ENCODE results near the gene SELENOM.
"Not testable (repeated sequence)": the region's sequence is repeated elsewhere in the genome, so short reads cannot be mapped to it uniquely, and the experiment has no call there.

SELENOM gene

DNA sequence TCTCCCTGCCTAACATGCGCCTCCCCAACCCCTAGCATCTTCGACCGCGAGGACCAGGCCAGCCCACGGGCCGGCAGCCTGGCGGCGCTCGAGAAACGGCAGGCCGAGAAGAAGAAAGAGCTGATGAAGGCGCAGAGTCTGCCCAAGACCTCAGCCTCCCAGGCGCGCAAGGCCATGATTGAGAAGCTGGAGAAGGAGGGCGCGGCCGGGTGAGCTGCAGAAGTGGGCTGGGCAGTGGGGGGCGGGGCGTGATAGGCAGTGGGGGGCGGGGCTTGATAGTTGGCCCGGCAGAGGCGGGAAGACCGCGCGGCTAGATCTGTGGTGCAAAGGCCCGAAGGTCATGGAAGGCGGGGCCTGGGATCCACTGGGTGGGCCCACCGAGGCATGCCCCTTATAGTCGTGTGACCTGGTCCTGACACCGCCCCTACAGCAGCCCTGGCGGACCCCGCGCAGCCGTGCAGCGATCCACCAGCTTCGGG is 8.7 kb downstream of the SELENOM start:
- Histone ChIP-seq H3K27me3 (ENCODE audit: insufficient read depth, low read length) (no peaks in the 10 kb centered on the region), H3K4me3 (ENCODE audit: low read depth, low read length) (no peak overlapping the region), H3K36me3 (ENCODE audit: insufficient read depth, low read length) (0 out of 2 replicates have a peak, but pooled peaks cover 3% of the 10 kb centered on the region), H2AFZ (ENCODE audit: low read length, unreplicated experiment) (no peak overlapping the region), H3K4me1 (ENCODE audit: control insufficient read depth, insufficient read depth, low read length, unreplicated experiment) (peaks cover 20% of the 10 kb centered on the region), H3K27ac (ENCODE audit: low read depth, low read length) (no peak overlapping the region), H3K79me2 (ENCODE audit: control insufficient read depth, insufficient read depth, low read length, unreplicated experiment) (peaks cover 2% of the 10 kb centered on the region)

DNA sequence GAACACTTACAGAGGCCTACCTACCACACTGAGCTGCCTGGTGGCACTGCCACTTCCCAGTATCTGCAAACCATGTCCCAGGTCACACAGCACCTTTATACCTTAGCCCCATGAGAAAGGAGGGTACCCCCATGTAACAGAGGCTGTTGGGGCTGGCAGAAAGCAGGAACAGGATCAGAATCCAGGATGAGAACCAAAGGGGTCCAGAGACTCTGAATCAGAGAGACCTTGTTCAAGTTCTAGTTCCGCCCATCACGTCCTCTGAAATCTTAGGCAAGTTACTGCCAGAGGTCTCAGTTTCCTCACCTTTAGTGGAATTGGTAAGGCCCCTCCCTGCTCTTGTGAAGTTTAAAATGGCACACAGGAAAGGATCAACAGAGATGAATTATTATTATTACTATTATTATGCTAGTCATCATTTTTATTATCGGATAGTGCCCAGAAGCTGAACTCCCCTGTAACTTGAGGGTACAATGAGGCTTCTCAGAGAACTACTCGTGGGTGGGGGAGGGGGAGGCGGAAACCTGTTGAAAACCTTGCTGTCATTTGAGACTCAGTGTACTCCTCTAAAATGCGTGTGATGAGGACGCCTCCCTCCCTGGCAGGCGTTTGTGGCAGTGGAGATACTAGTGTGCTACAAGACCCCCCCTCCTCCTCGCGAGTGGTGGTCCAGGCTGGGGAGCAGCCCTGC is 9.3 kb downstream of the SELENOM start:
- Histone ChIP-seq H3K79me2 (ENCODE audit: control insufficient read depth, insufficient read depth, low read length, unreplicated experiment) (no peaks in the 10 kb centered on the region), H2AFZ (ENCODE audit: low read length, unreplicated experiment) (no peak overlapping the region), H3K4me1 (ENCODE audit: control insufficient read depth, insufficient read depth, low read length, unreplicated experiment) (peaks cover 15% of the 10 kb centered on the region), H3K36me3 (ENCODE audit: insufficient read depth, low read length) (0 out of 2 replicates have a peak, but pooled peaks cover 3% of the 10 kb centered on the region), H3K4me3 (ENCODE audit: low read depth, low read length) (no peak overlapping the region), H3K27me3 (ENCODE audit: insufficient read depth, low read length) (no peaks in the 10 kb centered on the region), H3K27ac (ENCODE audit: low read depth, low read length) (no peak overlapping the region)

DNA sequence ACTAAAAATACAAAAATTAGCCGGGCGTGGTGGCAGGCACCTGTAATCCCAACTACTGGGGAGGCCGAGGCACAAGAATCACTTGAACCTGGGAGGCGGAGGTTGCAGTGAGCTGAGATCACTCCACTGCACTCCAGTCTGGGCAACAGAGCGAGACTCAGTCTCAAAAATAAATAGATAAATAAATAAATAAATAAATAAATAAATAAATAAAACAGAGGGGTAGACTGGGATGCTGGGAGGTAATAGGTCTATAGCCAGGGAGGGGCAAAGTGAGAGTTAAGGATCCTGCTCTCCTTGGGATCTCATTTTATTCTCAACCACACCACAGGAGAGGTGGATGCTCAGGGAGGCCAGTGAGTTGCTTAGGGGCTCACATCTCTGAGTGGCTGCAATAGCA is 9.8 kb downstream of the SELENOM start:
- not testable (repeated sequence) for H3K36me3 ChIP-seq (ENCODE audit: insufficient read depth, low read length); H2AFZ ChIP-seq (ENCODE audit: low read length, unreplicated experiment); H3K4me1 ChIP-seq (ENCODE audit: control insufficient read depth, insufficient read depth, low read length, unreplicated experiment)

DNA sequence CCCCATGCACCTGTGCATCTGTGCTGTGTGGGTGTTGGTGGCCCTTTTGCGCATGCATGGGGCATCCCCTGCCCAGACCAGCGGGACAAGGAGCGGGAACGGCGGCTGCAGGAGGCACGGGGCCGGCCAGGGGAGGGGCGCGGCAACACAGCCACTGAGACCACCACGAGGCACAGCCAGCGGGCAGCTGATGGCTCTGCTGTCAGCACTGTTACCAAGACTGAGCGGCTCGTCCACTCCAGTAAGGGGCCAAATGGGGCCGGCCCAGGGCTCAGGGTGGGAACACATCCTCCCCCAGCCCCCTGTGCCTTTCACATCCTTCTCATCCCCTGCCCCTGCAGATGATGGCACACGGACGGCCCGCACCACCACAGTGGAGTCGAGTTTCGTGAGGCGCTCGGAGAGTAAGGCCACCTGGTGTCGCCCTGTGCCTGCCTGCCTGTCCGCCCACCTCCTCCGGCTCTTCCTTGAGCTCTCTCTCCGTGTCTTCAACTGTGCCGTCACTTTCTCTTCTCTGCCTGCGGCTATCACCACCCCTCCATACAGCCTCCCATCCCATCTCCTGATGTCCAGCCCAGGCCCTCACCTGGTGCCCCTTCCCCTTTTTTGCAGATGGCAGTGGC is 10.6 kb downstream of the SELENOM start:
- Histone ChIP-seq H3K36me3 (ENCODE audit: insufficient read depth, low read length) (0 out of 2 replicates have a peak, but pooled peaks cover under 1% of the 10 kb centered on the region), H3K4me3 (ENCODE audit: low read depth, low read length) (no peak overlapping the region), H2AFZ (ENCODE audit: low read length, unreplicated experiment) (no peak overlapping the region), H3K27me3 (ENCODE audit: insufficient read depth, low read length) (no peaks in the 10 kb centered on the region), H3K4me1 (ENCODE audit: control insufficient read depth, insufficient read depth, low read length, unreplicated experiment) (peaks cover 2% of the 10 kb centered on the region), H3K27ac (ENCODE audit: low read depth, low read length) (no peak overlapping the region), H3K79me2 (ENCODE audit: control insufficient read depth, insufficient read depth, low read length, unreplicated experiment) (no peaks in the 10 kb centered on the region)

More for the DNA sequence above, 9.8 kb downstream of the SELENOM start:
- H3K4me3 ChIP-seq (ENCODE audit: low read depth, low read length); H3K79me2 ChIP-seq (ENCODE audit: control insufficient read depth, insufficient read depth, low read length, unreplicated experiment); H3K27ac ChIP-seq (ENCODE audit: low read depth, low read length); H3K27me3 ChIP-seq (ENCODE audit: insufficient read depth, low read length): not testable (repeated sequence)

DNA sequence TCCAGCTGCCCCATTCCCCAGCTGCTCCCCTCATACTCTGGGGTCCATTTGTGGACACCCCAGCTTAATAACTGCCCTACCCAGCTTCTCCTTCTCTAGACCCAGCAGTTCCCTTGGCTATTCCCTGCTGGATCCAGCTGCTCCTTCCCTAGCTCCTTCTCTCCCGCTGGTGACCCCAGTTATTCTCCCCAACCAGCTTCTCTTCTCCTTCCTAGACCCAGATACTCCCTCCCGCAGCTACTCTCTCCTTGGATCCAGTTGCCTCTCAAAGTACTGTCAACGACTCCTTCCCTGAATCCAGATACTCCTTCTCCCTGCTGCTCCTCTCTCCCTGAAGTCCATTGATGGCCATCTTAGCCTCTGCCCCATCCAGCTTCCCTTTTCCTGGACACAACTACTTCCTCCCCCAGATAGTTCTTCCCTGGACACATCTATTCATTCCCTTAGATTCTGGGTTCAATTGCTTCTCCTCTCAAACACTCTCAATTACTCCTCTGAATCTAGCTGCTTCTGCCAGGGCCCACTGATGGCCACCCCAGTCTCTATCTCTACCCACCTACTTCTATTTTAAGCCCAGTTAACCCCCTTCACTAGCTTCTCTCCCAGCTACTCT is 11.6 kb downstream of the SELENOM start:
- Histone ChIP-seq H3K36me3 (ENCODE audit: insufficient read depth, low read length) (no peaks in the 10 kb centered on the region), H3K4me3 (ENCODE audit: low read depth, low read length) (no peak overlapping the region), H3K27me3 (ENCODE audit: insufficient read depth, low read length) (no peaks in the 10 kb centered on the region), H3K27ac (ENCODE audit: low read depth, low read length) (no peak overlapping the region), H2AFZ (ENCODE audit: low read length, unreplicated experiment) (no peak overlapping the region), H3K79me2 (ENCODE audit: control insufficient read depth, insufficient read depth, low read length, unreplicated experiment) (no peaks in the 10 kb centered on the region), H3K4me1 (ENCODE audit: control insufficient read depth, insufficient read depth, low read length, unreplicated experiment) (no peaks in the 10 kb centered on the region)

DNA sequence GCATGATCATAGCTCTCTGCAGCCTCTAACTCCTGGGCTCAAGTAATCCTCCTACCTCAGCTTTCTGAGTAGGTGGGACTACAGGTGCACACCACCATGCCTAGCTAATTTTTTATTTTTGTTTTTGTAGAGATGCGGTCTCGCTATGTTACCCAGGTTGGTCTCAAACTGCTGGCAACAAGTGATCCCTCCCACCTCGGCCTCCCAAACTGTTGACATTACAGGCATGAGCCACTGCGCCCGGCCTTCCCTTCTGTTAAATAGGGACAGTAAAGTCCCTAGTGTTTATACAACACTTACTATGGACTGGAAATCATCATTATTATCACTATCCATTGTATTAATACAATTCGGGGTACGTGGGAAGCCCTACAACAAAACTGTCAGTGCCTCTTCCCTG is 12.6 kb downstream of the SELENOM start:
- no peak overlapping the region for H3K4me3 ChIP-seq (ENCODE audit: low read depth, low read length)
- no peaks in the 10 kb centered on the region for H3K79me2 ChIP-seq (ENCODE audit: control insufficient read depth, insufficient read depth, low read length, unreplicated experiment)
- no peak overlapping the region for H2AFZ ChIP-seq (ENCODE audit: low read length, unreplicated experiment)
- no peaks in the 10 kb centered on the region for H3K27me3 ChIP-seq (ENCODE audit: insufficient read depth, low read length)
- no peak overlapping the region for H3K27ac ChIP-seq (ENCODE audit: low read depth, low read length)
- H3K36me3 ChIP-seq (ENCODE audit: insufficient read depth, low read length), result no peaks in the 10 kb centered on the region
- no peaks in the 10 kb centered on the region for H3K4me1 ChIP-seq (ENCODE audit: control insufficient read depth, insufficient read depth, low read length, unreplicated experiment)

DNA sequence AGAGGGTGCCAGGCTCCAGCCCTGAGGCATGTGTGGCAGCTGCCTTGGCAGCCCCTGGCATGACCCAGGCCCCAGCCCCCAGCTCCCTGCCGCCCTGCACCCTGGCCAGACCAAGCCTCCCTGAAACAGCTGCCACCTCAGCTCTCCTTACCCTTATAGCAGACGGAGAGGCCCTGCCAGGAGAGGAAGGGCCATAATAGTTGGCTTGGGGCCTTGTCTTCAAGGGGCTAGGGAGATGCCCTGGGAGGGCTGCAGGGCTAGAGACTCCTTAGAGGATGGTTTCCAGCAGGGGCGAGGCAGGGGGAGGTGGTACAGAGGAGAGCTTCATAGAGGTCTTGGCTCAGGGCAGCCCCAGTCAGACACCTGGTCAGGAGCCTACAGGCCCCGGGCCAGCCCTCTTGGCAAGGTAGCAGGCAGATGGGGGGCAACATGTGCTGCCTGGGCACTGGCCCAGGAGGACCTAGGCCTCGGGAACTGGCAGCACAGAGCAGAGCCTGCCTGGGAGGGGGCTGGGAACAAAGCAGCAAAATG is 13.3 kb downstream of the SELENOM start:
- Histone ChIP-seq H3K79me2 (ENCODE audit: control insufficient read depth, insufficient read depth, low read length, unreplicated experiment) (no peaks in the 10 kb centered on the region), H3K4me3 (ENCODE audit: low read depth, low read length) (no peak overlapping the region), H2AFZ (ENCODE audit: low read length, unreplicated experiment) (no peak overlapping the region), H3K27me3 (ENCODE audit: insufficient read depth, low read length) (no peaks in the 10 kb centered on the region), H3K4me1 (ENCODE audit: control insufficient read depth, insufficient read depth, low read length, unreplicated experiment) (no peaks in the 10 kb centered on the region), H3K36me3 (ENCODE audit: insufficient read depth, low read length) (no peaks in the 10 kb centered on the region), H3K27ac (ENCODE audit: low read depth, low read length) (no peak overlapping the region)

DNA sequence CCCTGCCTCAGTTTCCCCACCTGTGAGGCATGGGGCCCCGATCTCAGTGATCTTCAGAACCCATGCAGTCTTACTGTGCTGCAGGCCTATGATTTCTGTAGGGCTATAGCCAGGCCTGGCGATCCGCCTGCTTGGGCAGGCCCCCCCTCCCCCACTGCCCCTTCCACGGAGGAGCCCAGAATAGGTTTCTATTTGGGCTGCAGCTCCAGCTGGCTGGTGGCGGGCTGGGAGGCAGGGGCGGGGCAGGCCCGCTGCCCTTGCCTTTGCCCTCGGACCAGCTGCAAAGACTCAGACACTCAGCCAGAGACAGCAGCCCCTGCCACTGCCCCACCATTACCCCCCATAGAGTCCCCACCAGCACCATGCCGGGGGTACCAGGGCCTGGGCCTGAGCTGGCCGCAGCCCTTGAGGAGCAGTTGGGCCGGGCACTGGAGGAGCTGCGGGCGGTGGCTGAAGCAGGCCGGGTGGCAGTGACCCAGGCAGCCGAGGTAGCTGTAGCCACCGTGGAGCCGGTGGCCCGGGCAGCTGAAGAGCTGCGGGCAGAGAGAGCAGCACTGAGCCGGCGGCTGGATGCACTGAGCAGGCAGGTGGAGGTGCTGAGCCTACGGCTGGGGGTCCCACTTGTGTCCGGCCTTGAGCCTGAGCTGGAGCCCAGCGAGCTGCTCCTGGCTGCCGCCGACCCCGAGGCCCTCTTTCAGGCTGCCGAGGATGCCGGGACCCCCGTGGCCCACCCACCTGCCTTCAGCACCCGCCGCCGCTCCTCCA is 14.1 kb downstream of the SELENOM start:
- no peak overlapping the region for H3K4me3 ChIP-seq (ENCODE audit: low read depth, low read length)
- no peaks in the 10 kb centered on the region for H3K4me1 ChIP-seq (ENCODE audit: control insufficient read depth, insufficient read depth, low read length, unreplicated experiment)
- no peaks in the 10 kb centered on the region for H3K79me2 ChIP-seq (ENCODE audit: control insufficient read depth, insufficient read depth, low read length, unreplicated experiment)
- H3K27ac ChIP-seq (ENCODE audit: low read depth, low read length), result no peak overlapping the region
- H3K27me3 ChIP-seq (ENCODE audit: insufficient read depth, low read length), result no peaks in the 10 kb centered on the region
- H2AFZ ChIP-seq (ENCODE audit: low read length, unreplicated experiment), result no peak overlapping the region
- no peaks in the 10 kb centered on the region for H3K36me3 ChIP-seq (ENCODE audit: insufficient read depth, low read length)

DNA sequence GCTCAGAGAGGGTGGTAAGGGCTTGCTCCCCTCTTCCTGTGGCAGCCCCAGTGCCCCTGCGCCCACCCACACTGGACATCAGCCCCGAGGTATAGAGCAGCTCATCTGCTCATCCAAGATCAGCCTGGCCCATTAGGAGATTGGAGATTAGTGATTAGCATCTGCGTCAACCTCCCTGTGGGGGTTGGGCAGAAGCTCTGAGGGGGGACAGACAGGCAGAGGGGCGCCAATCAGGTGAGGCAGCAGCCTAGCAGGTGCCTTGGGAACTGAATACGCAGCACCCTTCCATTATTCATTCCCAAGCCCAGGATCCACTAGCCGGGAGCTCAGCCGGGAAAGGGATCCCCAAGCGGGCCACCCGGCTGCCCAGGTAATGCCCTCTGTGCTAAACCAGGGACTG is 15.2 kb downstream of the SELENOM start:
- H2AFZ ChIP-seq (ENCODE audit: low read length, unreplicated experiment), result no peak overlapping the region
- no peak overlapping the region for H3K27ac ChIP-seq (ENCODE audit: low read depth, low read length)
- no peaks in the 10 kb centered on the region for H3K4me1 ChIP-seq (ENCODE audit: control insufficient read depth, insufficient read depth, low read length, unreplicated experiment)
- H3K36me3 ChIP-seq (ENCODE audit: insufficient read depth, low read length), result no peaks in the 10 kb centered on the region
- H3K79me2 ChIP-seq (ENCODE audit: control insufficient read depth, insufficient read depth, low read length, unreplicated experiment), result peaks cover 4% of the 10 kb centered on the region
- no peaks in the 10 kb centered on the region for H3K27me3 ChIP-seq (ENCODE audit: insufficient read depth, low read length)
- H3K4me3 ChIP-seq (ENCODE audit: low read depth, low read length), result no peak overlapping the region
